Putamen (tissue), 1 donor: ENCODE measurements around the gene MRC2.

Source experiments
- DNase-seq: peaks from one replicate; pipeline ENCODE4 v3.0.0-alpha.2; 2016; ENCODE audit warnings: low spot score

Gene MRC2

DNA sequence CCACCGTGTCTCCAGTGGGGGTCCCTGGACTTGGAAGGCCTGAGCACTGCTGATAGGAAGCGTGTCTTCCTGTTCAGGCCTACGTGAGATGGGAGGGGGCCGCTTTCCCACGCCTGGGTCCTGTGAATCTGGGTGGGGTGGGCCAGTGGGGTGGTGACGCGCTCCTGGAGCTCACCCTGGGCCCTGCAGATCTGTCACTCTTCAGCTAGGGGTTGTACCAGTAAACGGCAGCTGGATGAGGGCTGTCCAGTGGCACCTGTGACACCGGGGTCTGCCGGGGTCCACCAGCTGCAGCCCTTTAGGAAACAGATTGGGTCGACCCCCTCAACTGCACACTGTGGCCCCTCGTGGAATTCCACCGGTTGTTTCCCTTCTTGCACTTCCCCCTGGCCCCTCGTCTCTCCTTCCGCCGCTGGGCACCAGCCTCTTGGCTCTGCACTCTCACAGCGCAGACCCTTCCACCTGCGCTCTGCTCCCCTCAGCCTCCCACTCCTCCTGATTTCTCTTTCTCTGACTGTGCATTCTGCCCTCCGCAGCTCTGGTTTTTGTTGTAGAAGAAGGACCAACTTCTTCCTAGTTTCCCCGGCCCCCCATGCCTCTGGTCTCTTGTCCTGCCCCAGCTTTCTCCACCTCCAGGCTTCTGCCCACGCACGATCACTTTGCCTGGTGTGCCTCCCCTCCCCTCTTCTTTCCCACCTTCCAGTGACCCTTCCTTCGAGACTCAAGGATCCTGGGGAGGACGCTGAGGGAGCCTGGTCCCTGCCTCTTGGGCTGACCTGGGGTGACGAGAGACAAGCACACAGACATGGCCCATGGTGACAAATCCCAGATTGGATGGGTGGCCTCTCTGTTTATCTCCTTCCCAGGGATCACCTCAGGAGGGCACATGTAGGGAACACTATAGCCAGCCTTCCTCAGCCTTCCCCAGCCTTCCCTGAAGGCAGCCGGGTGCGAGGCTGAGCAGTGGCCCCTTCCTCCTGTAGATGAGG, 4.8 kb downstream of the MRC2 start:
- DNase-seq = no peak

DNA sequence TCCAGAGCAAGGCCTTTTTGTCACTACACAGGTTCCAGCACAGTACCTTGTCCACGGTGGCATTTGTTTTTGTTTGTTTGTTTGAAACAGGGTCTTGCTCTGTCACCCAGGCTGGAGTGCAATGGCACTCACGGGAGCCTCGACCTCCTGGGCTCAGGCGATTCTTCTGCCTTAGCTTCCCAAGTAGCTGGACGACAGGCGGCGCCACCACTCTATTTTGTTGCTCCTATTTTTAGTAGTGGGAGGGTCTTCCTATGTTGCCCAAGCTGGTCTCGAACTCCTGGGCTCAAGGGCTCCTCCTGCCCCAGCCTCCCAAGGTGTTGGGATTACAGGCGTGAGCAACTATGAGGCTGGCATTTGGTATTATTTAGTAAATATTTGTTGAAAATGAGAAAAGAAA, 10.3 kb downstream of the MRC2 start:
- DNase-seq = no peak

DNA sequence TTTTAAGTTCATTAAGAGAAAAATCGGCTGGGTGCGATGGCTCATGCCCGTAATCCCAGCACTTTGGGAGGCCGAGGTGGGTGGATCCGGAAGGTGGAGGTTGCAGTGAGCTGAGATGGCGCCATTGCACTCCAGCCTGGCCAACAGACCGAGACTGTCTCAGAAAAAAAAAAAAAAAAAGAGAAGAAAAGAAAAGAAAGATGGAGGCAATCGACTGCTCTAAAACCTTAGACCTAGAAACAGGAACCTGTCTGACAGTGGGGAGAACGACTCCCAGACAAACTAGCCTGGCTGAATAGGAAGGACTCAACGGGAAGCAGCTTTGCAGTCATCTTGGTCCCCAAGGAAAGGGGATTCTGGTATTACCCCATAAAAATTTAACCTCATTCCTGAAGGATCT, 13.7 kb downstream of the MRC2 start:
- no peak for DNase-seq

- DNase-seq = no peak
These were observed 14.5 kb downstream of the MRC2 start for GRCh38 chr17:62641951-62642350.

DNA sequence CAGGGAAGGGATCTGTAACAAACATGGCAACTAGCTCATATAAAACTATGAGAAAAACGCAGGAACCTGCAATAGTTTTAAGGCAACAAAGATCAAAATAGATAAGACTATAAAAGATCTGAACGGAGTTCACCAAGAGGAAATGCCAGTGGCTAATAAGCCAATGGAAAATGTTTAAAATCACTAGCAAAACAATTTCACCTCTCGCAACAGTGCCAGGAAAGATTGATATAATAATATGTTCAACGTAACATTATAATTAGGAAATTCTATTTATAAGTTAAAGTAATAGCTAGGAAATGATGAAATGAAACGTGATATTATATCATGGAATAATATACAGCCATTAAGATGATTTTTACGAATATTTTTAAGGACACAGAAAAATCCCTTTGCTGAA, 16.0 kb downstream of the MRC2 start:
- DNase-seq = no peak

GRCh38 chr17:62644487-62645173, 17.2 kb downstream of the MRC2 start:
- DNase-seq = no peak

GRCh38 chr17:62648251-62648955, 20.9 kb downstream of the MRC2 start:
- no peak for DNase-seq

DNA sequence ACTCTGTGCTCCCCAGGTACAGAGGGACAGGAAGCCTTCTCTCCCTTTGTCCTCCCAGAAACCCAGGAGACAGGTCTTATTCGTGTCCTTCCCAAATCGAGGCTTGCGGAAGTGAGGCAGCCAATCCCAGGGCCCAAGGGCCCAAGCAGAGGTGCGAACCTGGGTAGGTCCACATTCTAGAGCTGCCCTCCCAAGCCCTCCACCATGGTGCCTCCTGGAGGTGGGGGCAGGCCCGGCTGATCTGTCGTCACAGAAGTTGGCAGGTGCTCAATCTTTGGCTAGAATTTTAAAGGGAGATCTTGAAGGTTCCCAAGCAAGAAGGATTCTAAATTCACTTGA, 21.5 kb downstream of the MRC2 start:
- DNase-seq = no peak

DNA sequence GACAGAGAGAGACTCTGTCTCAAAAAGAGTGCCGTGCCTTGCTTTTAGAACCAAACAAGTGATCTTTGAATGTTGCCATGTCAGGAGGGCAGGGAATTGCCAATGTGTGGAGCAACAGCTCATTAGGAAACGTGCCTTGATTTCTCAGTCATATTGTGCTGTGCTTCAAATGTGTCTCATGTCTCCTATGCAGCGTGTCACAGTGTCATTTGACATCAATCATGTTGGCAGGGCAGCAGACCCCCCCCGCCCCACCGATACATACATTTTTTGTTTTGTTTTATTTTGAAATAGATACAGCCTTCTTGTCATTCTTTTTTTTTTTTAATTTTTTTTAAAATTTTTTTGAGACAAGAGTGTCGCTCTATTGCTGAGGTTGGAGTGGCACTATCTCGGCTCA, 22.1 kb downstream of the MRC2 start:
- no peak for DNase-seq

DNA sequence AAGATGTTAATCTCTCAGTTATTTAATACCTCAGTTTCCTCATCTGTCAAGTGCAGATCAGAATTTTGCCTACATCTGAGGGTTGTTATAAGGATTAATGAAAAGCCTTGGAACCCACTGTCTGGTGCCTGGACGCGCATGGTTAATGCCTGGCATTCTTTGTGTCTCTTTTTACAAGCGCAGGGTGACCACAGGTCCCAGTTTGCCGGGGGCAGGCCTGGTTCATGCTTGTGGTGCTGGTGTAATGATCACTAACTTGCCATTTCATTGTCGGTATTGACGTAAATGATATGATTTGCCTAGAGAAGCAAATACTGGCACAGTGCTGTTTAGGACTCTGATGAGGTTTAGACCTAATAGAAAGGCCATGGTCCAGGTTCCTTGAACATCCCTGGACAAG, 23.1 kb downstream of the MRC2 start:
- no peak for DNase-seq

GRCh38 chr17:62652251-62653001, 25.0 kb downstream of the MRC2 start:
- no peak for DNase-seq

- no peak for DNase-seq
These were observed 25.7 kb downstream of the MRC2 start for GRCh38 chr17:62653002-62653825.

DNA sequence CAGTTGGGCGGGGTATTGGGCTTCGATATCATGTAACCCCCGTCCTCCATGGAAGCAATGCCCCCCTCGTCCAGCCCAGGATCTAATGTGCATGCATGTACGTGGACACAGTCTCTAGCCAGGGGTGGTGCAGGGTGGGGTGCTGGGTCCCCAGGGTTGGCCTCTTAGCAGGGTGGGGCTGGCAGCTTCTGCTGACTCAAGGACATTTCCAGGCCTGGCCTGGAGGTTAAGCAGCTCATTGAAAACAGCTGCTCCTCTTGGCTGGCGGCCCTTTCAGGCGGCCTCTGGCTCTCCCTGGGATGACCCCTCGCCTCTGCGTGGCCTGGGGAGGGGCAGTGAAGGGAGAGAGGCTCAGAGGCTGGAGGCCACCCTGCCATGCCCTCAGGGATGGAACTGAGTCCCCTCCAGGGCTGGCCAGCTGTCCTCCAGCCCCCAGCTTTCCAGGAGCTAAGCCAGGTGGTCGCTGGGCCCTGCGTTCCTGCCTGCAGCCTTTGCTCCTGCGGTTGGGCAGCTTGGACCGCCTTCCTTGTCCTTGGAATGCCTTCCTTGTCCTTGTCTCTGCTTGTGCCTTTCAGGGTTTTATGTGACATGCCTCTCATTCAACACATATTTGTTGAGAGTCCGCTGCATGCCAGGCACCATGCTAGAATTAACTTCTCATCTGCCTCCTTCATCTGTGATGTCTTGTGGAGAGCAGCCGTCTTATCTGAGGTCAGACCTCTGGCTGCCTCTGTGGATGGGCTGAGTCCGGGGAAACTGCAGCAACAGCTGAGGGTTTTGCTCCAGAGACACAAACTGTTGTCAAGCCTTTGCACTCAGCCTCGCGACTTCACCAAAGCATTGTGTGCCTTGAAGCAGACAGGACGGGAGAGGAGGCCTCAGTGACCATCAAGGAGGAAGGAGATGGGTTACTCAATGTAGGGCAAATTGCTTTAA, 26.6 kb downstream of the MRC2 start:
- DNase-seq = no peak

DNA sequence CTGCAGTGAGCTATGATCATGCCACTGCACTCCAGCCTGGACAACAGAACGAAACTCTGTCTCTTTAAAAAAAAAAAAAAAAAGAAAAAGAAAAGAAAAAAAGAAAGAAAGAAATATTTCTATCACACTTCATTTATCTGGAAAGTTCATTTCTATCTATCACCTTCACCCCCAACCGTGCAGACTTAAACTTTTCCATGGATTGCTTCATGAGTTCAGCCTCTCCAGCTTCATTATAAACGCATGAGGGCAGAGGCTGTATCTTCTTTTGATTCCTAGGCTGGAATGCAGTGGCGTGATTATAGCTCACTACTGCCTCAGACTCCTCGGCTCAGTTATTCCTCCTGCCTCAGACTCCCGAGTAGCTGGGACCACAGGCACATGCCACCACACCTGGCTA, 28.2 kb downstream of the MRC2 start:
- no peak for DNase-seq

- no peak for DNase-seq
These were observed 29.0 kb downstream of the MRC2 start for GRCh38 chr17:62656446-62656845.

DNA sequence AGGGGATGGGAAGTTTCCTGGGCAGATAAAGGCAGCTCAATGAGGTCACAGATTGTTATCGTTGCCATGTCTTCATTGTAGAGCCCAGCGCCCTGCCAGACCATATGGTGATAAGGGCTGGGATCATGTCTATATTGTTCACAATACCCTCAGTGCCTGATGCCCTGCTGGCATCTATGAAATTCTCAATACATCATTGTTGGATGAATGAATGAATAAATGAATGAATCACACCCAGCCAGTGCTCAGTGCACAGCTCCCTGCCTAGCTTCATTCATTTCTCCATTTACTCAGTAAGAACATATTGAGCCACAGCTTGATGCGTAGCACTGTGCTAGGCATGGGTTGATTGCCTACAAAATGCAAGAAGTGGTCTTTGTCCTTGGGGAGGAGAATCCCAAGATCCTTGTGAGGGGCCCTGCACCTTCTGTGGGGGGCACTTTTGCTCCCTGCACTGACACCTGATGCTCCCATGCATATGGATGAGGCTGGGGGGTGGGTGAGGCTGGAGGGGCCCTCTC, 29.7 kb downstream of the MRC2 start:
- DNase-seq = no peak

DNA sequence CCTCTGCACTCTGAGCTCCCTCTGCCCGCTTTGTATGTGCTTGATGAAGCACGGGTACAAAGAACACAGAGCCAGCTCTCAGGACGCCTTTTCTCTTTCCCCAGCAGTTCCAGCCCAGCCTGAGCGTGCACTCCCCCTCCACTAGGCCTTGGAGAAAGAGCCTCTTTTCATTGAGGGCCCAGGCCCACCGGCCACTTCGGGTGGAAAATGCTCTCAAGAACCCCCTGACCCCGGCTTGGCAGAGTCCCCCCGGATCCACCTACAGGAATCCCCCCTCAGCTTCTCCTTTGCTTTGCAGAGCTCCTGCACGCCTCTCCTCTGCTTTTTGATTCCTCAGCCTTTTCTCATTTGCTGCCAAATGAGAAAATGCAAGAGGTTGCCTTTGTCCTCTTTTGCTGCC, 30.2 kb downstream of the MRC2 start:
- no peak for DNase-seq

DNA sequence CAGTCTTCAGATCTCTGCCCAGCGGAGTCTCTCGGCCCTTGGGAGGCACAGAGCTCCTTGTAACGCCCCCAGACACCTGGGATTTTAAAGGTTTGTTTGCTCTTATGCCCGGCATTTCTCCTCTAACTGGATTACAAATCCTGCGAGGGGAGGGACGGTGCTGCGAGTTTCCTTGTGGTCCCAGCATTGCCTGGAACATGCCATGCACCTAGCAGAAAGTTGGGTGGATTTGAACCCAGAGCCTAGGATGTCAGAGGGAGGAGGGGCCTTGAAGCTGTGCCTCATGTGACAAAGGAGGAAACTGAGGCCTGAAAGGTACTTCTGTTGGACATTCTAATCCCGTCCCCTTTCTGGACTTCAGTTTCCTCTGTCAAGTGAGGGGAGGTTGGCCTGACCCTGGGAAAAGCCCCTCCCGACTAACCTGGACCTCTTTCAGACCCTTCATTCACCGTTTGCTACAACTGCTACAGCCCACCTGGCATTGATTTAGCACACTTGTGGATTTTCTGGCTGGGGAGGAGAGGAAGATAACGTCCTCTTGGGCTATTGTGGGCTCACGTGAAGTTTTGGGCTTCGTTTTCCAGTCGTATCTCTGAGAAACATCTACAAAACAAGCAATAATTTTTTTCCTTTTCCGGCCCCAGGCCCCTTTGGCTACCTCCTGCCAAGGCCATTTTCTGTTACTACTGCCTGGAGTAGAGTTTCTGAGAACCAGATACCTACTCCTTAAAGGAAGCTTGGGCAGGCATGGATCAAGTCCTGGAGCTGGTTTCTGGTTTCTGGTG, 30.9 kb downstream of the MRC2 start:
- DNase-seq = no peak

DNA sequence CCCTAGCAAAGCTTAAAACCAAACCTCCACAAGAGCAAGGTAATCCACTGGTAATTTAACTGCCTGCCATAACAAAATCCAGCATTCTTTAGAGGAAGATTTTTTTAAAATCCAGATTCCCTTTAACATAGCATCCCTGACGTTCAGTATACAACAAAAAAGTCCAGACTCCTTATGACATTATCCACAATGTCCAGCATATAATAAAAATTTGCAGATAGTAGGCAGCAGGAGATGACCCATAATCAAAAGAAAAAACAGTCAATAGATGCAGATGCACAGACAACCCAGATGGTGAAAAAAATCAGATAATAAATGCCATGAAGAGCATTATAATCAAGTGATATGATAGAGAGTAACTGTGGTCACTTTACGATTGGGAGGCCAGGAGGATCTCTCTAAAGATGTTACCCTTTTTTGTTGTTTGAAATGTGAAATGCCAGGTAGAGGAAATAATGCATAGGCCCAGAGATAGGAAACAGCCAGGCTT, 33.2 kb downstream of the MRC2 start:
- DNase-seq = no peak
